Activated T-cell treated with anti-CD3 and anti-CD28 coated beads, Interleukin-2, amount 50 U/mL, for 72 hours (primary cell): ENCODE data around the gene HMG20B. TPM values are rescaled to one million over a fixed set of nuclear protein-coding genes. Genes with fewer than 3 reads are reported as not detected.

ENCODE experiments used
- ATAC-seq, 2 donors: fragments of 150-1000 bp; cut with Tn5 transposase; replicated peaks in 1 of 2; 2 replicates each; pipeline ENCODE4 v1.10.0; 2021; ENCODE audit warnings: moderate library complexity in 2 of 2, mild to moderate bottlenecking in 1 of 2
- DNase-seq, 2 donors: peaks; one replicate each; pipeline ENCODE4 v3.0.0; 2021 to 2022; ENCODE audit warnings: mixed read lengths in 1 of 2
- H3K27ac Mint-ChIP-seq: one replicate; pipeline ENCODE4 v1.8.0; 2022; ENCODE audit warnings: mild to moderate bottlenecking, moderate library complexity, mixed read lengths
- H3K27me3 Mint-ChIP-seq: one replicate; pipeline ENCODE4 v1.8.0; 2022; ENCODE audit warnings: low read depth, mixed read lengths
- H3K36me3 Mint-ChIP-seq, 2 donors: one replicate each; pipeline ENCODE4 v1.8.0; 2022; ENCODE audit warnings: mixed read lengths in 2 of 2, mild to moderate bottlenecking in 1 of 2; ENCODE audit not compliant: insufficient read depth in 2 of 2
- H3K4me1 Mint-ChIP-seq: one replicate; pipeline ENCODE4 v1.8.0; 2022; ENCODE audit warnings: low read depth, mixed read lengths
- H3K4me3 Mint-ChIP-seq, 2 donors: one replicate each; pipeline ENCODE4 v1.8.0; 2022; ENCODE audit warnings: mild to moderate bottlenecking in 2 of 2, mixed read lengths in 2 of 2, moderate library complexity in 2 of 2
- H3K9me3 Mint-ChIP-seq, 2 donors: one replicate each; pipeline ENCODE4 v1.8.0; 2022; ENCODE audit warnings: mixed read lengths in 2 of 2
- total RNA-seq, 2 donors: library from RNA; stranded (reverse); gene quantifications; one replicate each; pipeline ENCODE4 v1.2.3, GENCODE V29; 2022

Gene HMG20B
- total RNA-seq, 2 donors from 2014 or later, result 68.9 to 78.3 TPM

DNA sequence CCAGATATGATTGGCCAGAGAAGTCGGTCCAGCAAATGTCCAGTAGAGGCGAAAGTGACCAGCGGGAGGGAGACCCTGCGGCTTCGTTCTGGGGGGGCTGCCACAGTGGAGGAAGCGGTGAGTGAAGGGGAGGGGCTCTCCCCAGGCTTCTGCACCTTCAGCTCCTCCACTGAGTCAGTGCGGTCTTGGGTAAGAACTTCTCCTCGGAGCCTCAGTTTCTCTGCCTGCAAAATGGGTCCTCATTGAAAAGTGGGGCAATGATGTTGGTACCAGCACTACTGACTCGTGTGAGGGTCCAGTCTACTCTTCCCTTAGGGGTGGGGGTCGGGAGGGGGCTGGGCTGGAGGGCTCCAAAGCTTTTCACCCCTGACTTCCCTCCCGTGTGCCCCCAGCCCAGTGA is 16.7 kb downstream of the HMG20B start:
- Mint-ChIP-seq H3K27ac (no peak overlapping the region), H3K36me3 (no peaks in the 10 kb centered on the region), H3K4me1 (no peaks in the 10 kb centered on the region), H3K27me3 (no peaks in the 10 kb centered on the region), H3K4me3 (no peak overlapping the region), H3K9me3 (no peaks in the 10 kb centered on the region)
- no peak for ATAC-seq
- DNase-seq, result no peak

DNA sequence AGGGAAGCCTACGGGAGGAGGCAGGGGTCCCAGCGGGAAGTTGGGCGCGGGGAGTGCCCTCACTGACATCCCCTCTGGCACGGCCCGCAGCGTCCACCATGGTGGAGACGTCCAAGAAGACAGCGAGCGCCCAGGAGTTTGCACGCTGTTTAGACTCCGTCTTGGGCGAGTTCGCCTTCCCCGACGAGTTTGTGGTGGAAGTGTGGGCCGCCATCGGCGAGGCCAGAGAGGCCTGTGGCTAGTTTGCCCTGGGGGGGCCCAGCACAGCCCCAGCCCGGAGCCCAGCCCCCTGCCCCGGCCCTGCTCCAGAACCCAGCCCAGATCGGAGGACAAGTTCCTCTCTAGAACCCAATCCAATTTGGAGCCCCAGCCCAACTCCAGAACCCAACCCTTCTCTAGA is 17.2 kb downstream of the HMG20B start:
- no peaks in the 10 kb centered on the region for H3K4me1 Mint-ChIP-seq
- H3K4me3 Mint-ChIP-seq, result no peak overlapping the region
- ATAC-seq (no peak), DNase-seq (no peak)
- no peaks in the 10 kb centered on the region for H3K9me3 Mint-ChIP-seq
- no peak overlapping the region for H3K27ac Mint-ChIP-seq
- no peaks in the 10 kb centered on the region for H3K27me3 Mint-ChIP-seq
- no peaks in the 10 kb centered on the region for H3K36me3 Mint-ChIP-seq

DNA sequence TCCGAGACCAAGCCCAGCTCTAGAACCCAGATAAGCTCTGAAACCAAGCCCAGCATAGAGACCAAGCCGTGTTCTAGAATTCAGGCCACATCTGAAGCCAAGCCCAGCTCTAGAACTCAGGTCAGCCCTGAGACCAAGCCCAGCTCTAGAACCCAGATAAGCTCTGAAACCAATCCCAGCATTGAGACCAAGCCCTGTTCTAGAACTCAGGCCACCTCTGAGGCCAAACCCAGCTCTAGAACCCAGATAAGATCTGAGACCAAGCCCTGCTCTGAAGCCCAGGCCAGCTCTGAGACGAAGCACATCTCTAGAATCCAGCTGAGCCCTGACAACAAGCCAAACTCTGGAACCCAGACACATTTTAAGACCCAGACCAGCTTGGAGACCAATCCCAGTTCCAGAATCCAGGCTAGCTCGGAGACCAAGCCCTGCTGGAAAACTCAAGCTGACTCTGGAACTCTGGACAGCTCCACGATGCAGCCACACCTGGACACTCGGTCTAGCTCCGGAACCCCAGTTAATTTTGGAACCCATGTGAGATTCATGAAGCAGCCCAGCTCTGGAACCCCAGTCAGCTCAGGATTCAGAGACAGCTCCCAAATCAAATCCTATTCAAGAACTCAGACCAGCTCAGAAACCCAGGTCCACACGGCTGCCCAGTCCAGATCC is 18.4 kb downstream of the HMG20B start:
- Mint-ChIP-seq H3K36me3 (no peaks in the 10 kb centered on the region), H3K27me3 (no peaks in the 10 kb centered on the region), H3K4me3 (no peak overlapping the region), H3K4me1 (no peaks in the 10 kb centered on the region), H3K9me3 (no peaks in the 10 kb centered on the region), H3K27ac (no peak overlapping the region)
- DNase-seq, result no peak
- ATAC-seq, result no peak

DNA sequence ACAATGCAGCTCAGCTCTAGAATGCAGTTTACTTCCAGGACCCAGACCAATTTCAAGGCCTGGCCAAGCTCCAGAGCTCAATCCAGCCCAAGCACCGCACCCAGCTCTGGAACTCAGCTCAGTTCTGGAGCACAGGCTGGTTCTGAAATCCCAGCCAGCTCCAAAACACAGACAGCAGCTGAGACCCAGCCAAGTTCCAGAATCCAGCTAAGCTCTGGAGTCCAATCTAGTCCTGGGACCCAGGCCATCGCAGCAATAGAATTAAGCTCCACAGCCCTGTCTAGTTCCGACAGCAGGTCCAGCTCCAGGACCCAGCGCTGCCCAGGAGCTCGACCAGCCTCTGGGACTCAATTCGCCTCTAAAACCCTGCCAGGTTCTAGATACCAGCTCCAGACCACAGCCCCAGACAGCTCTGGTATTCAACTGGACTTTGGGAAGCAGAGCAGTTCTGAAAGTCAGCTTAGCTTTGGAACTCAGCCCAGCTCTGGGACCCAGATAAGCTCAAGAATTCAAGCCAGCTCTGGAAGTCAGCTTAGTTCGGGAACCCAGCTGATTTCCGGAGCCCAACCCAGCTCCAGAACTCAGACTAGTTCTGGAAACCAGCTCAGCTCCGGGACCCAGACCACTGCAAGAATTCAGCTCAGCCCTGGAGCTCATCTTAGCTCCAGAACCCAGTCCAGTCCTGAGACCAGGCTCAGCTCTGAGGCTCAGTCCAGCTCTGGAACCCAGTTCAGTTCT is 19.3 kb downstream of the HMG20B start:
- H3K36me3 Mint-ChIP-seq, result no peaks in the 10 kb centered on the region
- H3K9me3 Mint-ChIP-seq, result no peaks in the 10 kb centered on the region
- no peaks in the 10 kb centered on the region for H3K27me3 Mint-ChIP-seq
- H3K4me1 Mint-ChIP-seq, result no peaks in the 10 kb centered on the region
- ATAC-seq (no peak), DNase-seq (no peak)
- H3K4me3 Mint-ChIP-seq, result no peak overlapping the region
- H3K27ac Mint-ChIP-seq, result no peak overlapping the region

DNA sequence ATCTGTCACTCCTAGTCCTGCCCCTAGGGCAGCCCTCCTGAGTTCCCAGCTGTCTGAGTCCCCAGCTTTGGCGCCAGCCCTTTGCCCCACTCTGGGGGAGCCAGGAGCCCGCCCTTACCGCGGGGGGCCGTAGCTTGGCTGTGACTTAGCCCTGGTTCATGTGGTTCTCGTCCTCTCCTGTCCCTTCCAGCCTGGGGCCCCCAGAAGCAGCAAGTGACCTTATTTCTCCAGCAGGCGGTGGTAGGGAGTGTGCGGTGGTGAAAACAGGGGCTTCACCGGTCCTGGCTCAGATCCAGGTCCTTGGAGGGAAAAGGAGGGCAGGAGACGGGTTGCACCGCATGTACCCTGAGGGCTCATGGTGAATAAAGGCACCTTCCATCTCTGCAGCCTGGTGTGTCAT is 20.4 kb downstream of the HMG20B start:
- H3K36me3 Mint-ChIP-seq, result no peaks in the 10 kb centered on the region
- H3K9me3 Mint-ChIP-seq, result no peaks in the 10 kb centered on the region
- DNase-seq (no peak), ATAC-seq (no peak)
- H3K4me3 Mint-ChIP-seq, result no peak overlapping the region
- no peaks in the 10 kb centered on the region for H3K4me1 Mint-ChIP-seq
- no peak overlapping the region for H3K27ac Mint-ChIP-seq
- no peaks in the 10 kb centered on the region for H3K27me3 Mint-ChIP-seq

DNA sequence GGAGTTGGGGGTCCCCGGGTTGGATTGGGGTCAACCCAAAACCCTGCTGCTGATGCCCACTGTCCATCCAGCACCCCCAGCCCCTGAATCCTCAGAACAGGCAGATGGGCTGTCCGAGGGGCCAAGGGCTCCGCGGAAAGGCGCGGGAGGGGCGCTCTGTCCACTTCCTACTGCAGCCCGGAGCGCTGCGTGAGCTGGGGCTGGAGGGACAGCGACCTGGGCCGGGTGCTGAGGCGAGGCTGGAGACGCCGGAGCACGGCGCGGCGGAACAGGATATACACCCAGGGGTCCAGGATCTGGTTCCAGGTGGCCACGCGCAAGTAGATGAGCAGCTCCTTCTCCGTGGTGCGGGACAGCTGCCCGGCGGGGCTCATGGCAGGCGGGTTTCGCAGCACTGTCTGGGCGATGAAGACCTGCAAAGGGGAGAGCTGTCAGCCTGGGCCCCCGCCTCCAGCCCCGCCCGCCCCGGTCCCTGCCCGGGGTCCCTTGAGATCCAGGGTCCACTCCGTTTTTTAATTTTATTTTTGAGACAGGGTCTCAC is 22.8 kb downstream of the HMG20B start:
- no peaks in the 10 kb centered on the region for H3K36me3 Mint-ChIP-seq
- H3K9me3 Mint-ChIP-seq, result no peaks in the 10 kb centered on the region
- no peak overlapping the region for H3K27ac Mint-ChIP-seq
- DNase-seq (no peak), ATAC-seq (no peak)
- H3K4me1 Mint-ChIP-seq, result no peaks in the 10 kb centered on the region
- no peak overlapping the region for H3K4me3 Mint-ChIP-seq
- no peaks in the 10 kb centered on the region for H3K27me3 Mint-ChIP-seq

DNA sequence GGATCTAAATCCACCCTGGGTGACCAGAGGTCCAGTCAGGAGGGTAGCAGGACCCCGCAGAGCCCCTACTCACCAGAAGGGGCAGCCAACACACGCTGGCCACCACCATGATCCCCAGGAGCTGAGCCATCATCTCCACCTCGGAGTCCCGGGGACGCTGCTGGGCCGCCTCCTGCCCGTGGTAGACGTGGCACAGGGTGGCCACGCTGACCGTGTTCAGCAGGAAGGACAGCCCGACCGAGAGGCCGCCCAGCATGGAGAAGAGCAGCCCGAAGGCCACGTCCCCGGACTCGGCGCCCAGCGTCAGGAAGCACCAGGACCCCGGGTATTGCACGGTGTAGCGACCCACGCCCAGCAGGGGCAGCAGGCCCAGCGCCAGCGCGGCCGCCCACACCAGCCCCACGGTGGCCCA is 27.0 kb downstream of the HMG20B start:
- ATAC-seq, result no peak
- Mint-ChIP-seq H3K36me3 (no peaks in the 10 kb centered on the region), H3K27ac (no peak overlapping the region), H3K9me3 (no peaks in the 10 kb centered on the region), H3K4me1 (no peaks in the 10 kb centered on the region), H3K4me3 (no peak overlapping the region), H3K27me3 (no peaks in the 10 kb centered on the region)
- DNase-seq, result no peak

DNA sequence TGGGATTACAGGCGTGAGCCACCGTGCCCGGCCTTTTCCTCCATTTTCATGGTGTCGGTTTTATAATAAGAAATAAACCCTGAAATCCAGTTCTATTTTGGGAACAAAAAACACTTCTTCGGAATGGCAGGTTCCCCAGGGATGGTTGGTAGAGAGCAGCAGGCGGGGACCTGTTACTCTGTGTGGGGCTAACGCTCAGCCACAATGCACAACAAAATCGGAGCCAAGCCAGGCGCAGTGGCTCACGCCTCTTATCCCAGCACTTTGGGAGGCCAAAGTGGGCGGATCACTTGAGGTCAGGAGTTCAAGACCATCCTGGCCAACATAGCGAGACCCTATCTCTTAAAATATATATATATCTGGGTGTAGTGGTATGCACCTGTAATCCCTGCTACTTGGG is 28.3 kb downstream of the HMG20B start:
- Mint-ChIP-seq H3K27me3 (no peaks in the 10 kb centered on the region), H3K9me3 (no peaks in the 10 kb centered on the region), H3K4me3 (no peak overlapping the region), H3K36me3 (no peaks in the 10 kb centered on the region), H3K4me1 (no peaks in the 10 kb centered on the region), H3K27ac (no peak overlapping the region)
- DNase-seq (no peak), ATAC-seq (no peak)

DNA sequence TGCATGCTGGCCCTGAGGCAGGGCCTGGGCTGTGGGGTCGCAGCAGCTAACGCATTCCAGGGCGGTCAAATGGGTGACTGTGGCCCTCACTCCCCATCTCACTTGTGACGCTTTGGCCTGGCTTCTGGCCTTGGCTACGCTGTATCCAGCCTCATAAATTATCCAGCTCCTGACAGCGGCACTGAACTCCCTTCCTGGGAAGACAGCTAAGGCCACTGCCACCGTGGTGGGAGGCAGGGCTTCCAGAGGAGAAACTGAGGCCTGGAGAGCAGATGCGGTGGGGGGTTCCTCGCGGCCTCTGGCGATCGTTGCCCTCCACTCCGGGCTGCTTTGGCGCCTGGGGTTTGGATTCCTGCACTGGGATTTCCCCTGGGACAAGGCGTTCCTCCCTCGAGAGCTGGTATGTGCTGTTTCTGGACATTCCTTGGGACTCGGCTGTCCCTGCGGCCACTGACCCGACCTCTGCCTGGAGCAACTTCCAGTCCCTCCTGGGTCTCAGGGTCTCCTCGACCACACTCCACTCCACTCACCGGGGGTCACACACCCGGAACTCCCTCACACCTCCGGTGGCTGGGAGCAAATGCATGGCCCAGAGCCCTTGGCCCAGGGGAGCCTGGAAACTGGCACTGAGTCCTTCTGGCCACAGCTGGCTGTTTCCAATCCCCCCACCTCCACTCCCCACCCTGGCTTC is 30.5 kb downstream of the HMG20B start:
- peaks cover 6% of the 10 kb centered on the region for H3K27me3 Mint-ChIP-seq
- H3K9me3 Mint-ChIP-seq, result no peaks in the 10 kb centered on the region
- peaks cover 0 to 1% of the 10 kb centered on the region in 2 donors for H3K36me3 Mint-ChIP-seq
- H3K4me3 Mint-ChIP-seq, result no peak overlapping the region
- DNase-seq (no peak), ATAC-seq (no peak)
- H3K27ac Mint-ChIP-seq, result no peak overlapping the region
- H3K4me1 Mint-ChIP-seq, result peaks cover 6% of the 10 kb centered on the region

DNA sequence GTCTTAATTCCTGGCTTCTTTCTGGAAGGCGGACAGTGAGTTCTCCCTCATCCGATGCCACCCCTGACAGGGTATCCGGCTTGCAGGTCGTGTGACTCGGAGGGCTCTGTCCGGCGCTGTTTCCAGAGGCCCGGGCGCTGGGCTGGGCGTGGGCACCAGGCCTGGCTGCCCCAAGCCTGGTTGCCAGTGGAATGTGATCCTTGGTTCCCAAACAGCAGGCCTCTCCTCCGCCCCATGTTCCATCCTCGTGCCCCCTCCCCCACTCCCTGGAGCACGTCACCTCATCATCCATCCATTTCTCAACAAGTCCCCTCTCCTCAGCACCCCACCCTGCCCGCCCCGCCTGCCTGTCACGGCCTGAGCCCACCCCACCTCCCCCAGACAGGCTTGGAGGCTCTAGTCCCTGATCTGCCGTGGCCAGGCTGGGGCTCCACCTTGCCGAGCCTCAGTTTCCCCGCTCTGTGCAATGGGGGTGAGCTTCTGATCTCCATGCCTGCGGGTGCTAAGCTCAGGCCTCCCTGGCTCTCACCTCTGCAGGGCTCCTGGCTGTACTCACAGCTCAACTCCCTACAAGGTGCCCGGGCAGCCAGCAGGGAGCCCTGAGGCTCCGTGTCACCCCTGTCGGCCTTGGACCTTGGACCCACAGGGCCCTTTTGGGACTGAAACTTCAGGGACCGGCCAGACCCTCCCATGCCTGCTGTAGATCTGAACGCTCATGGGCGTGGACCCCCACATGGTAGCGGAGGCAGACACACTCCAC is 31.7 kb downstream of the HMG20B start:
- Mint-ChIP-seq H3K36me3 (peaks cover 0 to 1% of the 10 kb centered on the region in 2 donors), H3K4me1 (peaks cover 7% of the 10 kb centered on the region), H3K9me3 (no peaks in the 10 kb centered on the region), H3K27ac (no peak overlapping the region), H3K27me3 (peaks cover 6% of the 10 kb centered on the region), H3K4me3 (peak overlapping the region in 1 of 2 donors; percentile 25)
- no peak for ATAC-seq
- DNase-seq, result no peak

DNA sequence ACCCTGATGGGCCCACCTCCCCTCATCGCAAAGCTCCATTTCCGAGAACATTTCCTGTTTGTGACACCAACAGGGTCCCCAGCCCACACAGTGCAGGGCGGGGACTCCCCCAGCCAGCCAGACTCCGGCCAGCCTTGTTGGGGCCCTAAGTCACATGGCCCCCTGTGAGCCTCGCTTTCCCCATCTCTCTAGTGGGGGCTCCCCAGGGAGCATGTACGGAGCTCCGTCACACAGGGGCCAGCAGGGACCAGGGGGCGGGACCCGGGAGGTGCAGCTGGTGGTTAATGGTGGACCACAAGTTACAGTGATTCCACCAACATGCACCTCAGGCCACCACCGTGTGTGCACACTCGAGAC is 32.2 kb downstream of the HMG20B start:
- Mint-ChIP-seq H3K27me3 (peaks cover 6% of the 10 kb centered on the region), H3K9me3 (no peaks in the 10 kb centered on the region), H3K4me1 (peaks cover 7% of the 10 kb centered on the region), H3K4me3 (no peak overlapping the region), H3K27ac (no peak overlapping the region), H3K36me3 (peaks cover 0 to 1% of the 10 kb centered on the region in 2 donors)
- DNase-seq (peak; percentile 28 to 45), ATAC-seq (peak; percentile 63 to 64)

DNA sequence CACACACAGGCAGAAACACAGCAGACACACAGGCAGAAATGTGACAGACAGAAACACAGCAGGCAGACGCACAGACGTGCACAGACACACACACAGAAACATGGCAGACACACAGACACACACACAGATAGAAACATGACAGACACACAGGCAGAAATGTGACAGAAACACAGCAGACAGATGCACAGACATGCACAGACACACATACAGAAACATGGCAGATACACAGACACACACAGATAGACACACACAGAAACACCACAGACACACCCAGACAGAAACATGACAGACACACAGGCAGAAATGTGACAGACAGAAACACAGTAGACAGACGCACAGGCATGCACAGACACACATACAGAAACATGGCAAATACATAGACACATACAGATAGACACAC is 32.6 kb downstream of the HMG20B start:
- H3K4me1 Mint-ChIP-seq, result peaks cover 7% of the 10 kb centered on the region
- no peaks in the 10 kb centered on the region for H3K9me3 Mint-ChIP-seq
- DNase-seq, result no peak
- peaks cover 0 to 1% of the 10 kb centered on the region in 2 donors for H3K36me3 Mint-ChIP-seq
- no peak for ATAC-seq
- no peak overlapping the region for H3K4me3 Mint-ChIP-seq
- no peak overlapping the region for H3K27ac Mint-ChIP-seq
- H3K27me3 Mint-ChIP-seq, result peaks cover 6% of the 10 kb centered on the region

DNA sequence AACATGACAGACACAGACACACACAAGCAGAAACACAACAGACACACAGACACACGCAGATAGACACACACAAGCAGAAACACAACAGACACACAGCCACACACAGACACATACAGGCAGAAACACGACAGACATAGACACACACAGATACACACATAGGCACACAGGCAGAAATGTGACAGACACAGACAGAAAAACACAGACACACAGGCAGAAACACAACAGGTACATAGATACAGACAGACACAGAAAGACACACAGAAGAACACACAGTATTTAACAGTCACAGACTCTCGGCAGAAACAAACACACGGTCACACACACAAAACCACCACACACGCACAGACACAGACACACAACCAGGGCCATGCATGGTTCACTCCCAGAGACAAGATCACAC is 33.0 kb downstream of the HMG20B start:
- Mint-ChIP-seq H3K36me3 (peaks cover 0 to 1% of the 10 kb centered on the region in 2 donors), H3K27me3 (peaks cover 6% of the 10 kb centered on the region), H3K4me3 (no peak overlapping the region), H3K27ac (no peak overlapping the region), H3K9me3 (no peaks in the 10 kb centered on the region), H3K4me1 (peaks cover 7% of the 10 kb centered on the region)
- no peak for DNase-seq
- no peak for ATAC-seq
